Panc1 (cell line): ENCODE data around the gene PTPRO. TPM values are rescaled to one million over a fixed set of nuclear protein-coding genes. Genes with fewer than 3 reads are reported as not detected.

ENCODE experiments used
- ATAC-seq: fragments of 200-7000 bp; cut with Tn5 transposase; 2 replicates; pipeline ENCODE4 v1.9.1; 2020; ENCODE audit warnings: mild to moderate bottlenecking, moderate library complexity
- BruUV-seq: library from RNA; stranded (reverse); fragments of 400-500 nt; replicated peaks from 2 replicates; lab custom pipeline; 2021; lab: Mats Ljungman, UMichigan
- CTCF ChIA-PET: fragments of 300-600 bp; sonication (Branson Sonifier 250); formaldehyde crosslinking; loops from one replicate; lab custom pipeline; 2022; ENCODE audit warnings: antibody characterized with exemption; lab: Charles Lee
- POLR2A ChIA-PET: fragments of 300-600 bp; sonication (Branson Sonifier 250); formaldehyde crosslinking; loops from one replicate; lab custom pipeline; 2022; ENCODE audit warnings: antibody characterized with exemption; lab: Charles Lee
- DNase-seq: peaks from one replicate; pipeline ENCODE4 v3.0.0-alpha.2; 2010; ENCODE audit warnings: low read depth, low spot score
- H3K27ac ChIP-seq: 2 replicates; pipeline ENCODE4 v1.5.1; 2011; ENCODE audit warnings: mild to moderate bottlenecking, low read length, inconsistent platforms
- H3K27me3 ChIP-seq: fragments of 200-500 bp; sonication (Bioruptor generic); 2 replicates; pipeline ENCODE4 v1.6.0; 2014; ENCODE audit warnings: low read length, inconsistent platforms; ENCODE audit not compliant: control insufficient read depth, insufficient read depth
- H3K36me3 ChIP-seq: fragments of 200-500 bp; sonication (Bioruptor generic); 2 replicates; pipeline ENCODE4 v1.5.1; 2014; ENCODE audit warnings: inconsistent platforms, mild to moderate bottlenecking, low read length, moderate library complexity; ENCODE audit not compliant: control insufficient read depth, insufficient read depth
- H3K4me1 ChIP-seq: 2 replicates; pipeline ENCODE4 v1.5.1; 2011; ENCODE audit warnings: inconsistent platforms, mild to moderate bottlenecking, low read length, moderate library complexity; ENCODE audit not compliant: control insufficient read depth, insufficient read depth
- H3K4me3 ChIP-seq, 2 experiments: 2 replicates each; pipeline ENCODE4 v1.5.1; 2011 to 2012; ENCODE audit warnings: low read depth in 2 of 2, low read length in 2 of 2, mild to moderate bottlenecking in 2 of 2, inconsistent platforms in 1 of 2, moderate library complexity in 1 of 2
- H3K9me3 ChIP-seq: fragments of 200-500 bp; sonication (Bioruptor generic); 2 replicates; pipeline ENCODE4 v1.5.1; 2014; ENCODE audit warnings: low read depth, mild to moderate bottlenecking, inconsistent platforms, low read length, moderate library complexity; ENCODE audit not compliant: control insufficient read depth, insufficient read depth
- CTCF ChIP-seq: fragments of 450-650 bp; IDR thresholded peaks from 2 replicates; pipeline ENCODE4 v1.5.1; 2017; ENCODE audit warnings: mild to moderate bottlenecking
- POLR2AphosphoS5 ChIP-seq: IDR thresholded peaks from 2 replicates; pipeline ENCODE4 v1.6.1; 2012; ENCODE audit warnings: mild to moderate bottlenecking, low read depth, low read length, moderate library complexity
- REST ChIP-seq, 2 experiments: IDR thresholded peaks; 2 replicates each; pipeline ENCODE4 v1.6.1; 2011 to 2012; ENCODE audit warnings: low read depth in 2 of 2, control low read depth in 1 of 2, low read length in 1 of 2, mild to moderate bottlenecking in 1 of 2, moderate library complexity in 1 of 2; ENCODE audit not compliant: insufficient read depth in 1 of 2
- SIN3A ChIP-seq: IDR thresholded peaks from 2 replicates; pipeline ENCODE4 v1.6.1; 2012; ENCODE audit warnings: low read depth, mild to moderate bottlenecking, low read length, moderate library complexity, borderline replicate concordance; ENCODE audit not compliant: insufficient read depth
- TCF7L2 ChIP-seq: IDR thresholded peaks from 2 replicates; pipeline ENCODE4 v1.6.1; 2011; ENCODE audit warnings: mild to moderate bottlenecking, low read depth, low read length, inconsistent platforms
- in situ Hi-C: cut with HindIII; loops from 2 replicates; pipeline ENCODE4 v1.10.0; 2016; ENCODE audit warnings: low sequenced_read_pairs, low pct_unique_long_range_greater_than_20kb
- intact Hi-C: fragments of 100-400 bp; cut with micrococcal nuclease; formaldehyde crosslinking; loops from one replicate; pipeline ENCODE4 v1.10.0; 2022; ENCODE audit not compliant: unreplicated experiment
- total RNA-seq: library from RNA; stranded (reverse); gene quantifications from one replicate; pipeline ENCODE4 v1.2.1, GENCODE V29; 2021; ENCODE audit not compliant: unreplicated experiment

Gene PTPRO
- total RNA-seq, 1 experiment from 2014 or later: not detected

DNA sequence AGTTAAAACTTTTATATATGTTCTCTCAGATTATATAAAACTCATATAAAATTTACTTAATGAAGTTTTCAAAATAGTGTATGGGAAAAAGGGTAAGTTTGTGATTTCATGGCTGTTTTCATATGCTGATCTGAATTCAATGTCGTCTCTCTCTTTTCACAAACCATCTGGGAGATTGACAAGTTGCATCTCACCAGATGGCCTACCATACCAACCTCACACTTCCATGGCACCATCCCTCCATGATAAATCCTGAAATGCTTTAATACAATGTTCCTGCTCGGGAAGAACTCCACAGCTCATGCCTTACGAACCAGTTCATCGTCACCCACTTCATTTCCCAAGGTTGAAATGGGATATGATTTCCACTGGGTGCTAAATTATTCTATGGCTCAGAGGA, 22.3 kb downstream of the PTPRO start:
- H3K27me3 ChIP-seq: no peaks in the 10 kb centered on the region
- ATAC-seq (no peak), DNase-seq (no peak)
- no peaks in the 10 kb centered on the region for H3K4me1 ChIP-seq
- no peak overlapping the region for H3K4me3 ChIP-seq
- no TSS peak for BruUV-seq
- H3K36me3 ChIP-seq: no peaks in the 10 kb centered on the region
- POLR2A ChIA-PET: no interaction called here
- intact Hi-C loops (no loop called here), in situ Hi-C loops (no loop called here)
- H3K9me3 ChIP-seq: no peaks in the 10 kb centered on the region
- no peak for TF ChIP-seq REST (IDR thresholded peaks at IDR 0.05; ENCODE audit: insufficient read depth in 1 of 2, low read depth in 2 of 2, low read length in 1 of 2)
- no peak for TF ChIP-seq TCF7L2
- no peak for TF ChIP-seq POLR2AphosphoS5
- TF ChIP-seq SIN3A: no peak
- no peak for TF ChIP-seq CTCF
- CTCF ChIA-PET: no interaction called here
- H3K27ac ChIP-seq: no peak overlapping the region

GRCh38 chr12:15346488-15346887, 24.2 kb downstream of the PTPRO start:
- Histone ChIP-seq H3K4me1 (no peaks in the 10 kb centered on the region), H3K27ac (no peak overlapping the region), H3K27me3 (no peaks in the 10 kb centered on the region), H3K36me3 (no peaks in the 10 kb centered on the region), H3K4me3 (no peak overlapping the region), H3K9me3 (no peaks in the 10 kb centered on the region)
- ATAC-seq (no peak), DNase-seq (no peak)
- CTCF ChIA-PET: no interaction called here
- POLR2A ChIA-PET: no interaction called here
- in situ Hi-C loops: no loop called here
- intact Hi-C loops: no loop called here
- TF ChIP-seq CTCF (no peak), REST (IDR thresholded peaks at IDR 0.05; ENCODE audit: insufficient read depth in 1 of 2, low read depth in 2 of 2, low read length in 1 of 2) (no peak), SIN3A (no peak), POLR2AphosphoS5 (no peak), TCF7L2 (no peak)
- no TSS peak for BruUV-seq
